Caco-2 (cell line): ENCODE data around the gene SSBP1. TPM values are rescaled to one million over a fixed set of nuclear protein-coding genes. Genes with fewer than 3 reads are reported as not detected.

Experiments used
- BruUV-seq: library from RNA; stranded (reverse); fragments of 400-500 nt; replicated peaks from 2 replicates; lab custom pipeline; 2021; lab: Mats Ljungman, UMichigan
- CTCF ChIA-PET: fragments of 300-600 bp; sonication (Branson Sonifier 250); formaldehyde crosslinking; loops from one replicate; lab custom pipeline; 2022; ENCODE audit warnings: antibody characterized with exemption; lab: Charles Lee
- POLR2A ChIA-PET: fragments of 300-600 bp; sonication (Branson Sonifier 250); formaldehyde crosslinking; loops from one replicate; lab custom pipeline; 2022; ENCODE audit warnings: antibody characterized with exemption; lab: Charles Lee
- DNase-seq, 2 experiments: peaks; one replicate each; pipeline versions ENCODE4 v3.0.0 to v3.0.0-alpha.2; 2020 to 2022
- H3K27me3 ChIP-seq: replicated peaks from 2 replicates; pipeline ENCODE4 v1.6.0; 2011; ENCODE audit warnings: low read length; ENCODE audit not compliant: control insufficient read depth, insufficient read depth
- H3K36me3 ChIP-seq: 2 replicates; pipeline ENCODE4 v1.5.1; 2011; ENCODE audit warnings: low read length; ENCODE audit not compliant: control insufficient read depth, insufficient read depth
- H3K4me1 ChIP-seq: fragments of 250-450 bp; sonication (Bioruptor Pico); 2 replicates; pipeline ENCODE4 v1.5.1; 2020; ENCODE audit warnings: mild to moderate bottlenecking
- H3K4me3 ChIP-seq: 2 replicates; pipeline ENCODE4 v1.5.1; 2011; ENCODE audit warnings: low read depth, mild to moderate bottlenecking, control low read depth, low read length
- H3K9me3 ChIP-seq: fragments of 250-450 bp; sonication (Bioruptor Pico); 2 replicates; pipeline ENCODE4 v1.5.1; 2020; ENCODE audit warnings: mild to moderate bottlenecking, moderate library complexity
- H3K27ac Mint-ChIP-seq: one replicate; pipeline ENCODE4 v1.8.0; 2022; ENCODE audit warnings: mixed read lengths; ENCODE audit not compliant: unreplicated experiment
- H3K27me3 Mint-ChIP-seq: one replicate; pipeline ENCODE4 v1.8.0; 2022; ENCODE audit warnings: mixed read lengths; ENCODE audit not compliant: insufficient read depth, unreplicated experiment
- H3K36me3 Mint-ChIP-seq: one replicate; pipeline ENCODE4 v1.8.0; 2022; ENCODE audit warnings: mild to moderate bottlenecking, mixed read lengths; ENCODE audit not compliant: insufficient read depth, unreplicated experiment
- H3K4me1 Mint-ChIP-seq: one replicate; pipeline ENCODE4 v1.8.0; 2022; ENCODE audit warnings: low read depth, mixed read lengths; ENCODE audit not compliant: unreplicated experiment
- H3K4me3 Mint-ChIP-seq: one replicate; pipeline ENCODE4 v1.8.0; 2022; ENCODE audit warnings: mild to moderate bottlenecking, moderate library complexity, mixed read lengths; ENCODE audit not compliant: unreplicated experiment
- H3K9me3 Mint-ChIP-seq: one replicate; pipeline ENCODE4 v1.8.0; 2022; ENCODE audit warnings: mixed read lengths; ENCODE audit not compliant: unreplicated experiment
- intact Hi-C: fragments of 100-400 bp; cut with micrococcal nuclease; formaldehyde crosslinking; loops from one replicate; pipeline ENCODE4 v1.10.0; 2022; ENCODE audit not compliant: unreplicated experiment
- total RNA-seq: library from RNA; stranded (reverse); gene quantifications from 2 replicates; pipeline ENCODE4 v1.2.3, GENCODE V29; 2022
- TF ChIP-seq, protein P1 (sequence below), 2 experiments: fragments of 200-600 bp in 1 of 2; IDR thresholded peaks; 1 replicate in 1 of 2; 2 replicates in 1 of 2; pipeline versions ENCODE4 v1.5.1 to v1.8.0; 2011 to 2022; ENCODE audit warnings: antibody characterized with exemption in 1 of 2, control low read depth in 1 of 2, inconsistent platforms in 1 of 2, low read depth in 1 of 2, low read length in 1 of 2, mild to moderate bottlenecking in 1 of 2, moderate library complexity in 1 of 2; ENCODE audit not compliant: insufficient read depth in 1 of 2, severe bottlenecking in 1 of 2, unreplicated experiment in 1 of 2

SSBP1 gene
- total RNA-seq, 1 experiment from 2014 or later, result 199 TPM

DNA sequence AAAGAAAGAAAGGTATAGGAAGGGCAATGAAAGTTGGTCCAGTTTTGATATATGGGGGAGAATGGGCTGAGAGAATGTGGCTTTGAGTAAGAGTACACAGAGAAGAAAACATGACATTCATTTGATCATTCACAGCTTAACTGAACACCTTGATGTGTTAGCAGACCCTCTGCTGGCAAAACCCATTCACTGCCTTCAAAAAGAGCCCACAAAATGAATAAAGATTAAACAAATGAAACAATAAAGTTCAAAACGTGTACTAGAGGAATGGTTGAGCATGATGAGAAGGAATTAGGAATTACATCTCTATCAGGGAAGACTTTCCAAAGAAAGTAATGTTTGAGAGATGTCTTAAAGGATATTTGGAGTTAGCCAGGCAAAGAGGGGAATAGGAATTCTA is 27.9 kb upstream of the SSBP1 start:
- no peak overlapping the region for H3K4me3 Mint-ChIP-seq
- peaks cover 20% of the 10 kb centered on the region for H3K4me1 Mint-ChIP-seq
- DNase-seq, result no peak
- H3K9me3 Mint-ChIP-seq, result no peaks in the 10 kb centered on the region
- H3K36me3 Mint-ChIP-seq, result no peaks in the 10 kb centered on the region
- TF ChIP-seq, protein P1, sequence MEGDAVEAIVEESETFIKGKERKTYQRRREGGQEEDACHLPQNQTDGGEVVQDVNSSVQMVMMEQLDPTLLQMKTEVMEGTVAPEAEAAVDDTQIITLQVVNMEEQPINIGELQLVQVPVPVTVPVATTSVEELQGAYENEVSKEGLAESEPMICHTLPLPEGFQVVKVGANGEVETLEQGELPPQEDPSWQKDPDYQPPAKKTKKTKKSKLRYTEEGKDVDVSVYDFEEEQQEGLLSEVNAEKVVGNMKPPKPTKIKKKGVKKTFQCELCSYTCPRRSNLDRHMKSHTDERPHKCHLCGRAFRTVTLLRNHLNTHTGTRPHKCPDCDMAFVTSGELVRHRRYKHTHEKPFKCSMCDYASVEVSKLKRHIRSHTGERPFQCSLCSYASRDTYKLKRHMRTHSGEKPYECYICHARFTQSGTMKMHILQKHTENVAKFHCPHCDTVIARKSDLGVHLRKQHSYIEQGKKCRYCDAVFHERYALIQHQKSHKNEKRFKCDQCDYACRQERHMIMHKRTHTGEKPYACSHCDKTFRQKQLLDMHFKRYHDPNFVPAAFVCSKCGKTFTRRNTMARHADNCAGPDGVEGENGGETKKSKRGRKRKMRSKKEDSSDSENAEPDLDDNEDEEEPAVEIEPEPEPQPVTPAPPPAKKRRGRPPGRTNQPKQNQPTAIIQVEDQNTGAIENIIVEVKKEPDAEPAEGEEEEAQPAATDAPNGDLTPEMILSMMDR (IDR thresholded peaks at IDR 0.05; ENCODE audit: insufficient read depth in 1 of 2, low read depth in 1 of 2, low read length in 1 of 2, severe bottlenecking in 1 of 2, unreplicated experiment in 1 of 2), result peak in 1 of 2 experiments; percentile 5
- H3K36me3 ChIP-seq, result no peaks in the 10 kb centered on the region
- ChIA-PET POLR2A (no interaction called here), CTCF (interaction anchor here (1.0 to 1.3 kb wide), 2 partner anchors 28 to 56 kb away, joined by 3 to 5 read pairs; partner anchors contain the start of gene SSBP1)
- no peak overlapping the region for H3K4me3 ChIP-seq
- no peaks in the 10 kb centered on the region for H3K27me3 ChIP-seq
- intact Hi-C loops, result no loop called here
- peaks cover 48% of the 10 kb centered on the region for H3K4me1 ChIP-seq
- H3K27ac Mint-ChIP-seq, result no peak overlapping the region
- H3K27me3 Mint-ChIP-seq, result no peaks in the 10 kb centered on the region
- H3K9me3 ChIP-seq, result no peaks in the 10 kb centered on the region
- no TSS peak for BruUV-seq

DNA sequence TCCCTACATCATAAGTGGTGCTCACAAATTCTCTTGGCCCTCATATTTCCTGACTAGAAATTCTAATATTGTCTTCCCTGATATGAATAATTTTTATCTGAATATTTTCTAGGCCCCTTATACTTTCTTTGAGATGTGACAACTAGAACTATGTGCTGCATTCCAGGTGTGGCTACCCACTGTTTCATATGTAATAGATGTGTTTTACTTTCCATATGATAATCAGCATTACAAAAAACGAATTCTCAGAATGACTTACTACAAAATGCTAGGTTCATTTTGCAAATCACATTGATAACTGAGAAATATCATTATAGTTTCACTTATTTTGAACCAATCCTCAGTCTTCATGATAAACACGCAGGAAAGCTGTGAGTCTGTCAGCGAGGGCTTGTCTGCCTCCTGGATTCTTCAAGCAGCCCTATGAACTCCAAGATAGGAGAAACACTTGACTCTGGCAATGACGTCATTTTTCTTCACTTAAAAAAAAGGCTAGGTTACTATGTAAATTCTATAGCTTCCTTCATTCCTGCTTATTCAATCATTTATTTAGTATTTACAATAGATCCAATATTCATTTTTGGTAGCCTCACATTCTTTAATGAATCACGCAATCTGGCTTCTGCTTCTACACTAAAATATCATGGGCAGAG is 25.4 kb upstream of the SSBP1 start:
- POLR2A ChIA-PET, result no interaction called here
- intact Hi-C loops, result no loop called here
- DNase-seq, result no peak
- H3K27ac Mint-ChIP-seq, result no peak overlapping the region
- Histone ChIP-seq H3K4me3 (no peak overlapping the region), H3K4me1 (peaks cover 34% of the 10 kb centered on the region), H3K9me3 (no peaks in the 10 kb centered on the region), H3K36me3 (no peaks in the 10 kb centered on the region), H3K27me3 (no peaks in the 10 kb centered on the region)
- H3K4me3 Mint-ChIP-seq, result no peak overlapping the region
- no TSS peak for BruUV-seq
- TF ChIP-seq, protein P1 (IDR thresholded peaks at IDR 0.05; ENCODE audit: insufficient read depth in 1 of 2, low read depth in 1 of 2, low read length in 1 of 2, severe bottlenecking in 1 of 2, unreplicated experiment in 1 of 2), result no peak
- peaks cover 14% of the 10 kb centered on the region for H3K4me1 Mint-ChIP-seq
- H3K36me3 Mint-ChIP-seq, result no peaks in the 10 kb centered on the region
- CTCF ChIA-PET, result no interaction called here
- no peaks in the 10 kb centered on the region for H3K9me3 Mint-ChIP-seq
- no peaks in the 10 kb centered on the region for H3K27me3 Mint-ChIP-seq

DNA sequence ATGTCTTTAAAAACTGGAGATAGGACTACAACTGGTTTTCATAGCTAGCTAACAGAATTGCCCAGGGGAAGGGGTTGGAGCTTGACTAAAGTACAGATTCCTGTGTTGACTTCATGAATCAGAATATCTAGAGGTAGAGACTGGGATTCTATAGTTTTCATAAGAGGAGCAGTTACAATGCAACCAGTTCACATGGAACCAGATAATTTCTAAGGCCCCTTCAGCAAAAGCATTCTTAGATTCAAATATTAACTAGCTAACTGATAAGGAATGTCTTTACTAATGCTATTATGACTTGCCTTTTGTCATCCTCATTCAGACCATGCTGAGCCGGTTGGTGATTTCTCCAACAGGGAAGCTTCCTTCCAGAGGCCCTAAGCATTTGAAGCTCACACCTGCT is 24.3 kb upstream of the SSBP1 start:
- TF ChIP-seq, protein P1 (IDR thresholded peaks at IDR 0.05; ENCODE audit: insufficient read depth in 1 of 2, low read depth in 1 of 2, low read length in 1 of 2, severe bottlenecking in 1 of 2, unreplicated experiment in 1 of 2), result no peak
- Mint-ChIP-seq H3K4me3 (no peak overlapping the region), H3K27me3 (no peaks in the 10 kb centered on the region), H3K27ac (no peak overlapping the region), H3K36me3 (no peaks in the 10 kb centered on the region), H3K9me3 (no peaks in the 10 kb centered on the region), H3K4me1 (peaks cover 14% of the 10 kb centered on the region)
- intact Hi-C loops, result loop anchor here (1.0 kb wide), 2 partner anchors 8 to 24 kb away; partner anchors contain the start of gene SSBP1
- BruUV-seq, result no TSS peak
- Histone ChIP-seq H3K4me1 (peaks cover 34% of the 10 kb centered on the region), H3K27me3 (no peaks in the 10 kb centered on the region), H3K9me3 (no peaks in the 10 kb centered on the region), H3K36me3 (no peaks in the 10 kb centered on the region), H3K4me3 (no peak overlapping the region)
- POLR2A ChIA-PET, result interaction anchor here (1.1 to 1.7 kb wide), 2 partner anchors 13 to 24 kb away, joined by 6 to 16 read pairs; partner anchors contain the start of genes DENND11 and SSBP1
- CTCF ChIA-PET, result interaction anchor here (2.3 to 2.6 kb wide), 2 partner anchors 24 to 59 kb away, joined by 11 to 19 read pairs; partner anchors contain the start of gene SSBP1
- peak; percentile 12 to 56 for DNase-seq
